CD14-positive monocyte (primary cell): ENCODE measurements around the gene CD226. TPM values are rescaled to one million over a fixed set of nuclear protein-coding genes. Genes with fewer than 3 reads are reported as not detected.

Experiments used
- DNase-seq, 3 donors: peaks; one replicate each; pipeline ENCODE4 v3.0.0-alpha.2; 2011 to 2022
- H2AFZ ChIP-seq: 2 replicates; pipeline ENCODE4 v1.6.0; 2012; ENCODE audit warnings: mild to moderate bottlenecking, low read depth, low read length, inconsistent platforms; ENCODE audit not compliant: insufficient read depth, poor library complexity, severe bottlenecking
- H3K27ac ChIP-seq, 2 donors: 1 replicate in 1 of 2; 2 replicates in 1 of 2; pipeline ENCODE4 v1.5.1; 2012 to 2013; ENCODE audit warnings: low read length in 2 of 2, control low read depth in 1 of 2, inconsistent platforms in 1 of 2, low read depth in 1 of 2, mild to moderate bottlenecking in 1 of 2
- H3K27me3 ChIP-seq, 2 donors: one replicate each; pipeline versions ENCODE4 v1.6.0 to v1.6.1; 2011 to 2013; ENCODE audit warnings: low read length in 2 of 2; ENCODE audit not compliant: control insufficient read depth in 2 of 2, insufficient read depth in 2 of 2
- H3K36me3 ChIP-seq, 2 donors: replicated peaks in 1 of 2; 1 replicate in 1 of 2; 2 replicates in 1 of 2; pipeline versions ENCODE4 v1.5.1 to v1.6.1; 2012 to 2013; ENCODE audit warnings: low read length in 2 of 2, control low read depth in 1 of 2, inconsistent platforms in 1 of 2, mild to moderate bottlenecking in 1 of 2; ENCODE audit not compliant: insufficient read depth in 2 of 2, control insufficient read depth in 1 of 2
- H3K4me1 ChIP-seq, 2 donors: 1 replicate in 1 of 2; 2 replicates in 1 of 2; pipeline versions ENCODE4 v1.5.1 to v1.6.1; 2012 to 2013; ENCODE audit warnings: low read length in 2 of 2, control low read depth in 1 of 2, inconsistent platforms in 1 of 2, mild to moderate bottlenecking in 1 of 2, moderate library complexity in 1 of 2; ENCODE audit not compliant: insufficient read depth in 2 of 2, control insufficient read depth in 1 of 2
- H3K4me2 ChIP-seq: replicated peaks from 2 replicates; pipeline ENCODE3; 2012; ENCODE audit warnings: low read length, moderate library complexity, mild to moderate bottlenecking; ENCODE audit not compliant: poor library complexity, severe bottlenecking; ENCODE audit errors: extremely low read depth
- H3K4me3 ChIP-seq, 3 experiments: fragments of 200-600 bp in 1 of 3; sonication (generic) in 1 of 3; replicated peaks in 1 of 3; 1 replicate in 2 of 3; 2 replicates in 1 of 3; pipeline ENCODE4 v1.5.1; 2011 to 2013; ENCODE audit warnings: low read length in 3 of 3, mild to moderate bottlenecking in 3 of 3, control low read depth in 2 of 3, low read depth in 2 of 3, inconsistent platforms in 1 of 3, moderate library complexity in 1 of 3
- H3K79me2 ChIP-seq: 2 replicates; pipeline ENCODE4 v1.6.0; 2012; ENCODE audit warnings: mild to moderate bottlenecking, control low read depth, inconsistent platforms, low read length, moderate library complexity; ENCODE audit not compliant: insufficient read depth
- H3K9ac ChIP-seq: 2 replicates; pipeline ENCODE4 v1.6.0; 2017; ENCODE audit warnings: low read length, mild to moderate bottlenecking; ENCODE audit not compliant: insufficient read depth, poor library complexity, severe bottlenecking
- H3K9me3 ChIP-seq, 2 donors: replicated peaks in 1 of 2; 1 replicate in 1 of 2; 2 replicates in 1 of 2; pipeline versions ENCODE4 v1.5.1 to v1.6.1; 2012 to 2013; ENCODE audit warnings: low read length in 2 of 2, control low read depth in 1 of 2; ENCODE audit not compliant: control insufficient read depth in 1 of 2, insufficient read depth in 1 of 2
- H4K20me1 ChIP-seq: 2 replicates; pipeline ENCODE4 v1.6.0; 2012; ENCODE audit warnings: mild to moderate bottlenecking, low read length, control low read depth, moderate library complexity; ENCODE audit not compliant: insufficient read depth
- H3K27ac Mint-ChIP-seq, 7 donors: one replicate each; pipeline ENCODE4 v1.8.0; 2020; ENCODE audit warnings: mild to moderate bottlenecking in 7 of 7, mixed read lengths in 7 of 7, moderate library complexity in 6 of 7, inconsistent platforms in 2 of 7
- H3K27me3 Mint-ChIP-seq, 3 donors: one replicate each; pipeline ENCODE4 v1.8.0; 2021 to 2022; ENCODE audit warnings: low read depth in 3 of 3, mild to moderate bottlenecking in 3 of 3, mixed read lengths in 3 of 3, moderate library complexity in 3 of 3, inconsistent platforms in 1 of 3
- H3K36me3 Mint-ChIP-seq, 2 donors: one replicate each; pipeline ENCODE4 v1.8.0; 2020; ENCODE audit warnings: mixed read lengths in 2 of 2, inconsistent platforms in 1 of 2, mild to moderate bottlenecking in 1 of 2
- H3K4me1 Mint-ChIP-seq: one replicate; pipeline ENCODE4 v1.8.0; 2020; ENCODE audit warnings: mild to moderate bottlenecking, mixed read lengths
- H3K4me3 Mint-ChIP-seq, 2 donors: one replicate each; pipeline ENCODE4 v1.8.0; 2020; ENCODE audit warnings: mild to moderate bottlenecking in 2 of 2, mixed read lengths in 2 of 2, moderate library complexity in 1 of 2
- H3K9me3 Mint-ChIP-seq, 7 donors: one replicate each; pipeline ENCODE4 v1.8.0; 2020 to 2022; ENCODE audit warnings: mixed read lengths in 7 of 7, mild to moderate bottlenecking in 6 of 7, moderate library complexity in 6 of 7, inconsistent platforms in 2 of 7
- CTCF ChIP-seq: fragments of 200-600 bp; IDR thresholded peaks from one replicate; pipeline ENCODE4 v1.8.0; 2022; ENCODE audit warnings: antibody characterized with exemption, mild to moderate bottlenecking
- WGBS: methylation state at CpG from one replicate; pipeline ENCODE4 v1.1.5; 2013; ENCODE audit warnings: missing lambda C conversion rate; ENCODE audit not compliant: insufficient coverage; 5-methylcytosine and 5-hydroxymethylcytosine counted together
- intact Hi-C, 2 donors: fragments of 100-400 bp; cut with micrococcal nuclease; formaldehyde crosslinking; loops; one replicate each; pipeline versions ENCODE4 v1.15.0 to v1.15.1; 2023
- polyA minus RNA-seq: library from RNA; depleted of rRNA, polyadenylated mRNA; stranded (reverse); fragments of >200 nt; gene quantifications from 2 replicates; pipeline ENCODE4 v1.2.3, GENCODE V29; 2012
- polyA plus RNA-seq, 3 donors: library from polyadenylated mRNA; depleted of rRNA in 1 of 3; unstranded in 2 of 3; stranded (reverse) in 1 of 3; fragments of 300-500 nt in 2 of 3; fragments of >200 nt in 1 of 3; fragmentation: Illumina TruSeq in 2 of 3; gene quantifications; 1 replicate in 2 of 3; 2 replicates in 1 of 3; pipeline ENCODE4 v1.2.3, GENCODE V29; 2012 to 2021
- total RNA-seq, 12 experiments: library from RNA in 1 of 12; stranded (reverse) in 1 of 12; fragments of 120-200 nt in 1 of 12; gene quantifications; one replicate each; pipeline ENCODE4 v1.2.4 and lab custom pipeline; 2013 to 2026; ENCODE audit warnings: mixed read lengths in 6 of 12, inconsistent platforms in 1 of 12

The CD226 gene
- total RNA-seq (2013) = 4.3 TPM
- polyA plus RNA-seq (1 to 10 TPM in 1 of 3 donors, under 1 TPM in 2; 0.53 to 1.1 (median 0.65) TPM), polyA minus RNA-seq (1.1 and 2.3 TPM in 2 replicates), total RNA-seq (lab: John Stamatoyannopoulos, UW) (12.4 to 61.3 (median 16.8) reads per million in 11 experiments)

GRCh38 chr18:69947361-69948133 is at the start of gene CD226:
TSS of gene CD226 (minus strand) at chr18:69947873. CDS start at chr18:69947406, 467 bp downstream.
- TF ChIP-seq CTCF = no peak
- intact Hi-C loops = no loop called here
- peaks cover 0 to 2% (median 0%) of the 10 kb centered on the region in 3 donors for H3K27me3 Mint-ChIP-seq
- no CpG with 5 or more reads among the region's 7 CpGs for WGBS
- Histone ChIP-seq H3K4me3 (peak within 1 kb of the TSS in 1 of 3 experiments; percentile 6), H2AFZ (no peak within 1 kb of the TSS), H3K4me2 (peak within 1 kb of the TSS; percentile 16), H3K27me3 (no peaks in the 10 kb centered on the region), H4K20me1 (no peaks in the 10 kb centered on the region), H3K79me2 (no peaks in the 10 kb centered on the region), H3K27ac (peak within 1 kb of the TSS in 1 of 2 donors; percentile 84), H3K9me3 (peaks cover 0 to under 1% of the 10 kb centered on the region in 2 donors), H3K9ac (peak within 1 kb of the TSS; percentile 34), H3K36me3 (no peaks in the 10 kb centered on the region), H3K4me1 (peaks cover 28 to 32% of the 10 kb centered on the region in 2 donors)
- peaks cover 0 to 4% (median 3%) of the 10 kb centered on the region in 7 donors for H3K9me3 Mint-ChIP-seq
- peak within 1 kb of the TSS in 4 of 7 donors; percentile 25 to 70 (median 48) for H3K27ac Mint-ChIP-seq
- H3K36me3 Mint-ChIP-seq = no peaks in the 10 kb centered on the region
- H3K4me3 Mint-ChIP-seq = peak within 1 kb of the TSS in 1 of 2 donors; percentile 11
- peaks cover 6% of the 10 kb centered on the region for H3K4me1 Mint-ChIP-seq
- DNase-seq = peak; percentile 34 to 50 (median 46)

GRCh38 chr18:69996951-69997798 is 49.5 kb upstream of the CD226 start:
- Mint-ChIP-seq H3K4me3 (no peak overlapping the region), H3K4me1 (no peaks in the 10 kb centered on the region), H3K36me3 (peaks cover 23 to 44% of the 10 kb centered on the region in 2 donors), H3K27ac (peak overlapping the region in 1 of 7 donors; percentile 16), H3K9me3 (peaks cover 0 to 9% (median 2%) of the 10 kb centered on the region in 7 donors), H3K27me3 (no peaks in the 10 kb centered on the region)
- no peak for TF ChIP-seq CTCF
- Histone ChIP-seq H3K9me3 (no peaks in the 10 kb centered on the region), H3K27me3 (no peaks in the 10 kb centered on the region), H3K27ac (no peak overlapping the region), H3K79me2 (no peaks in the 10 kb centered on the region), H3K9ac (no peak overlapping the region), H3K36me3 (peaks cover 0 to 7% of the 10 kb centered on the region in 2 donors), H3K4me3 (no peak overlapping the region), H3K4me2 (no peak overlapping the region), H3K4me1 (no peaks in the 10 kb centered on the region), H4K20me1 (no peaks in the 10 kb centered on the region), H2AFZ (no peak overlapping the region)
- WGBS = 100% methylated on average over 2 of the region's 7 CpGs
- no peak for DNase-seq
- intact Hi-C loops = no loop called here
